ENCODE data around the gene DHX29. TPM values are rescaled to one million over a fixed set of nuclear protein-coding genes. Genes with fewer than 3 reads are reported as not detected.

Gene DHX29
- total and polyA plus RNA-seq, 4 donors, result 8.6 to 43.8 (median 21.5) TPM

GRCh38 chr5:55278778-55279177, 28.7 kb downstream of the DHX29 start:
- Histone ChIP-seq H3K4me3 (ENCODE audit: low read depth in 1 of 3, low read length in 3 of 3) (no peak overlapping the region), H3K4me1 (ENCODE audit: control insufficient read depth in 4 of 4, insufficient read depth in 4 of 4, low read length in 3 of 4) (no peaks in the 10 kb centered on the region), H3K36me3 (ENCODE audit: control insufficient read depth in 4 of 4, insufficient read depth in 3 of 4, low read depth in 1 of 4, low read length in 3 of 4) (peaks cover 15 to 78% (median 67%) of the 10 kb centered on the region in 4 donors), H3K27me3 (ENCODE audit: control insufficient read depth in 4 of 4, insufficient read depth in 4 of 4, low read length in 3 of 4) (no peaks in the 10 kb centered on the region), H3K9ac (ENCODE audit: low read depth in 1 of 2, low read length in 2 of 2) (no peak overlapping the region), H3K9me3 (ENCODE audit: control insufficient read depth in 4 of 4, low read length in 3 of 4) (no peaks in the 10 kb centered on the region), H3K27ac (ENCODE audit: low read depth in 1 of 2, low read length in 2 of 2) (no peak overlapping the region)
- 97% methylated on average over 4 of the region's 4 CpGs for WGBS
- no peak for TF ChIP-seq JUND (IDR thresholded peaks at IDR 0.05)
- TF ChIP-seq SP1 (IDR thresholded peaks at IDR 0.05), result no peak
- TF ChIP-seq FOXA1 (IDR thresholded peaks at IDR 0.05), result no peak
- no peak for TF ChIP-seq RXRA (IDR thresholded peaks at IDR 0.05)
- TF ChIP-seq FOXA2 (IDR thresholded peaks at IDR 0.05), result no peak
- TF ChIP-seq TAF1 (conservative IDR thresholded peaks at IDR 0.05), result no peak
- TF ChIP-seq ZBTB33 (IDR thresholded peaks at IDR 0.05), result no peak
- no peak for TF ChIP-seq HNF4G (IDR thresholded peaks at IDR 0.05)
- no peak for TF ChIP-seq YY1 (IDR thresholded peaks at IDR 0.05)
- no peak for TF ChIP-seq NR2F2 (IDR thresholded peaks at IDR 0.05)
- TF ChIP-seq ATF3 (IDR thresholded peaks at IDR 0.05), result no peak
- no peak for TF ChIP-seq REST (IDR thresholded peaks at IDR 0.05)
- no peak for TF ChIP-seq RAD21 (IDR thresholded peaks at IDR 0.05)
- no peak for TF ChIP-seq CTCF (IDR thresholded peaks at IDR 0.05; ENCODE audit: low read depth, low read length, missing input control)
- no peak for TF ChIP-seq EGR1 (IDR thresholded peaks at IDR 0.05; ENCODE audit: low read depth in 2 of 2)
- DNase-seq (ENCODE audit: low spot score), result no peak

- Histone ChIP-seq H3K4me1 (ENCODE audit: control insufficient read depth in 4 of 4, insufficient read depth in 4 of 4, low read length in 3 of 4) (no peaks in the 10 kb centered on the region), H3K9ac (ENCODE audit: low read depth in 1 of 2, low read length in 2 of 2) (no peak overlapping the region), H3K27ac (ENCODE audit: low read depth in 1 of 2, low read length in 2 of 2) (no peak overlapping the region), H3K36me3 (ENCODE audit: control insufficient read depth in 4 of 4, insufficient read depth in 3 of 4, low read depth in 1 of 4, low read length in 3 of 4) (peaks cover 15 to 73% (median 64%) of the 10 kb centered on the region in 4 donors), H3K9me3 (ENCODE audit: control insufficient read depth in 4 of 4, low read length in 3 of 4) (no peaks in the 10 kb centered on the region), H3K4me3 (ENCODE audit: low read depth in 1 of 3, low read length in 3 of 3) (no peak overlapping the region), H3K27me3 (ENCODE audit: control insufficient read depth in 4 of 4, insufficient read depth in 4 of 4, low read length in 3 of 4) (no peaks in the 10 kb centered on the region)
- 88% methylated on average over 1 of the region's 1 CpG for WGBS
- no peak for DNase-seq (ENCODE audit: low spot score)
- no peak for TF ChIP-seq FOXA2 (IDR thresholded peaks at IDR 0.05)
- TF ChIP-seq NR2F2 (IDR thresholded peaks at IDR 0.05), result no peak
- no peak for TF ChIP-seq MAX (IDR thresholded peaks at IDR 0.05)
- TF ChIP-seq SP1 (IDR thresholded peaks at IDR 0.05), result no peak
- TF ChIP-seq REST (IDR thresholded peaks at IDR 0.05), result no peak
- no peak for TF ChIP-seq CTCF (IDR thresholded peaks at IDR 0.05; ENCODE audit: low read depth, low read length, missing input control)
- no peak for TF ChIP-seq ZBTB33 (IDR thresholded peaks at IDR 0.05)
- TF ChIP-seq RAD21 (IDR thresholded peaks at IDR 0.05), result no peak
These were observed 30.7 kb downstream of the DHX29 start for GRCh38 chr5:55276771-55277170.

Measured in liver (tissue), 9 donors.